Mesenchymal stem cell (in vitro differentiated cells and primary cell): ENCODE data around the gene TRIM4.
A peak's percentile ranks its signal among the peaks of the same experiment; 100 is the strongest.

Experiments
- DNase-seq: peaks from one replicate; pipeline ENCODE4 v3.0.0-alpha.2; 2013
- H2AFZ ChIP-seq: one replicate; pipeline ENCODE4 v1.6.1; 2013; ENCODE audit warnings: low read depth, mild to moderate bottlenecking, control low read depth, inconsistent platforms, low read length, moderate library complexity
- H2AK5ac ChIP-seq: 2 replicates; pipeline ENCODE4 v1.6.1; 2013; ENCODE audit warnings: low read length, moderate library complexity, mild to moderate bottlenecking, inconsistent platforms; ENCODE audit not compliant: severe bottlenecking
- H2BK120ac ChIP-seq: one replicate; pipeline ENCODE4 v1.6.1; 2013; ENCODE audit warnings: low read depth, mild to moderate bottlenecking, inconsistent platforms, low read length, moderate library complexity
- H2BK12ac ChIP-seq, 2 experiments: one replicate each; pipeline ENCODE4 v1.6.1; 2013; ENCODE audit warnings: inconsistent platforms in 2 of 2, low read length in 2 of 2, mild to moderate bottlenecking in 2 of 2, moderate library complexity in 2 of 2, control low read depth in 1 of 2
- H2BK15ac ChIP-seq: one replicate; pipeline ENCODE4 v1.6.1; 2013; ENCODE audit warnings: mild to moderate bottlenecking, low read depth, inconsistent platforms; ENCODE audit not compliant: poor library complexity, severe bottlenecking
- H2BK5ac ChIP-seq: 2 replicates; pipeline ENCODE4 v1.6.1; 2013; ENCODE audit warnings: low read depth, mild to moderate bottlenecking, low read length, control low read depth, inconsistent platforms; ENCODE audit not compliant: poor library complexity, severe bottlenecking
- H3K14ac ChIP-seq, 2 experiments: one replicate each; pipeline ENCODE4 v1.6.1; 2013; ENCODE audit warnings: inconsistent platforms in 2 of 2, low read length in 2 of 2, control low read depth in 1 of 2, mild to moderate bottlenecking in 1 of 2, moderate library complexity in 1 of 2
- H3K18ac ChIP-seq, 2 experiments: one replicate each; pipeline ENCODE4 v1.6.1; 2013; ENCODE audit warnings: inconsistent platforms in 2 of 2, low read length in 2 of 2, control low read depth in 1 of 2, low read depth in 1 of 2, mild to moderate bottlenecking in 1 of 2
- H3K23ac ChIP-seq, 2 experiments: one replicate each; pipeline ENCODE4 v1.6.1; 2013; ENCODE audit warnings: inconsistent platforms in 2 of 2, low read length in 2 of 2, mild to moderate bottlenecking in 2 of 2, moderate library complexity in 2 of 2, control low read depth in 1 of 2
- H3K27ac ChIP-seq: 2 replicates; pipeline ENCODE4 v1.5.1; 2013; ENCODE audit warnings: mild to moderate bottlenecking, moderate library complexity, low read length, control low read depth, inconsistent platforms; ENCODE audit not compliant: poor library complexity, severe bottlenecking
- H3K27me3 ChIP-seq, 2 experiments: 2 replicates each; pipeline versions ENCODE4 v1.6.1 to v1.7.0; 2013; ENCODE audit warnings: low read length in 2 of 2, mild to moderate bottlenecking in 2 of 2, moderate library complexity in 2 of 2, control low read depth in 1 of 2, inconsistent platforms in 1 of 2; ENCODE audit not compliant: control insufficient read depth in 1 of 2, insufficient read depth in 1 of 2
- H3K36me3 ChIP-seq, 2 experiments: 2 replicates each; pipeline versions ENCODE4 v1.6.1 to v1.7.0; 2013; ENCODE audit warnings: low read length in 2 of 2, control low read depth in 1 of 2, inconsistent platforms in 1 of 2, low read depth in 1 of 2, mild to moderate bottlenecking in 1 of 2; ENCODE audit not compliant: insufficient read depth in 2 of 2, control insufficient read depth in 1 of 2
- H3K4ac ChIP-seq, 2 experiments: one replicate each; pipeline ENCODE4 v1.6.1; 2013; ENCODE audit warnings: inconsistent platforms in 2 of 2, low read length in 2 of 2, mild to moderate bottlenecking in 2 of 2, moderate library complexity in 2 of 2, control low read depth in 1 of 2, low read depth in 1 of 2
- H3K4me1 ChIP-seq: 2 replicates; pipeline ENCODE4 v1.6.1; 2013; ENCODE audit warnings: low read depth, low read length, control low read depth; ENCODE audit not compliant: control insufficient read depth, insufficient read depth
- H3K4me2 ChIP-seq: 2 replicates; pipeline ENCODE4 v1.6.1; 2013; ENCODE audit warnings: low read length, mild to moderate bottlenecking, inconsistent platforms; ENCODE audit not compliant: poor library complexity, severe bottlenecking
- H3K4me3 ChIP-seq, 2 experiments: 2 replicates each; pipeline versions ENCODE4 v1.5.1 to v1.7.0; 2013; ENCODE audit warnings: low read length in 2 of 2, mild to moderate bottlenecking in 2 of 2, control low read depth in 1 of 2, low read depth in 1 of 2; ENCODE audit not compliant: insufficient read depth in 1 of 2
- H3K79me1 ChIP-seq: replicated peaks from 2 replicates; pipeline ENCODE4 v1.6.1; 2013; ENCODE audit warnings: mild to moderate bottlenecking, control low read depth, low read length, inconsistent platforms; ENCODE audit not compliant: poor library complexity, severe bottlenecking
- H3K9ac ChIP-seq: 2 replicates; pipeline ENCODE4 v1.7.0; 2013; ENCODE audit warnings: mild to moderate bottlenecking, low read length, moderate library complexity
- H3K9me3 ChIP-seq: 2 replicates; pipeline ENCODE4 v1.7.0; 2013; ENCODE audit warnings: mild to moderate bottlenecking, low read length; ENCODE audit not compliant: control insufficient read depth
- H4K8ac ChIP-seq: one replicate; pipeline ENCODE4 v1.6.1; 2013; ENCODE audit warnings: inconsistent platforms, mild to moderate bottlenecking, low read length, moderate library complexity
- H4K91ac ChIP-seq: one replicate; pipeline ENCODE4 v1.6.1; 2013; ENCODE audit warnings: mild to moderate bottlenecking, low read length, inconsistent platforms
- WGBS: methylation state at CpG from one replicate; pipeline ENCODE4 v1.1.7; 2013; ENCODE audit warnings: mixed read lengths; 5-methylcytosine and 5-hydroxymethylcytosine counted together

TRIM4 gene

GRCh38 chr7:99923200-99923599 lies 3.9 kb upstream of the TRIM4 start:
- H3K4ac ChIP-seq: no peak overlapping the region
- H2BK120ac ChIP-seq: no peak overlapping the region
- H3K14ac ChIP-seq: no peak overlapping the region
- no peaks in the 10 kb centered on the region for H3K9me3 ChIP-seq
- peaks cover 0 to 14% of the 10 kb centered on the region in 2 experiments for H3K36me3 ChIP-seq
- H4K91ac ChIP-seq: no peak overlapping the region
- no peak overlapping the region for H2BK15ac ChIP-seq
- no peak overlapping the region for H2BK5ac ChIP-seq
- peaks cover 12 to 16% of the 10 kb centered on the region in 2 experiments for H3K27me3 ChIP-seq
- H3K4me1 ChIP-seq: peaks cover 2% of the 10 kb centered on the region
- no peak for DNase-seq
- no peak overlapping the region for H3K4me2 ChIP-seq
- no peak overlapping the region for H2BK12ac ChIP-seq
- H3K18ac ChIP-seq: no peak overlapping the region
- H3K79me1 ChIP-seq: no peaks in the 10 kb centered on the region
- H2AFZ ChIP-seq: no peak overlapping the region
- WGBS: 94% methylated on average over 3 of the region's 3 CpGs
- no peak overlapping the region for H3K23ac ChIP-seq
- H3K4me3 ChIP-seq: no peak overlapping the region
- H3K27ac ChIP-seq: no peak overlapping the region
- no peak overlapping the region for H2AK5ac ChIP-seq
- no peak overlapping the region for H3K9ac ChIP-seq
- no peak overlapping the region for H4K8ac ChIP-seq

GRCh38 chr7:99920149-99920548 lies 819 bp upstream of the TRIM4 start:
- Histone ChIP-seq H2BK5ac (no peak overlapping the region), H2BK12ac (no peak overlapping the region), H3K4me2 (no peak overlapping the region), H2BK120ac (no peak overlapping the region), H3K4ac (no peak overlapping the region), H4K91ac (no peak overlapping the region), H3K18ac (no peak overlapping the region), H3K23ac (no peak overlapping the region), H2BK15ac (no peak overlapping the region), H3K27ac (no peak overlapping the region), H3K4me3 (peak overlapping the region in 1 of 2 experiments; percentile 94), H3K4me1 (peaks cover 2% of the 10 kb centered on the region), H3K27me3 (peaks cover 0 to 14% of the 10 kb centered on the region in 2 experiments), H3K79me1 (no peaks in the 10 kb centered on the region), H3K9ac (peak overlapping the region; percentile 96), H3K36me3 (peaks cover 0 to 35% of the 10 kb centered on the region in 2 experiments), H4K8ac (no peak overlapping the region), H3K14ac (no peak overlapping the region), H2AK5ac (no peak overlapping the region), H3K9me3 (no peaks in the 10 kb centered on the region), H2AFZ (no peak overlapping the region)
- WGBS: 84% methylated on average over 2 of the region's 3 CpGs
- DNase-seq: no peak

GRCh38 chr7:99919814-99920112 lies 433 bp upstream of the TRIM4 start:
- Histone ChIP-seq H3K27ac (no peak overlapping the region), H3K4me3 (peak overlapping the region in 1 of 2 experiments; percentile 94), H4K8ac (no peak overlapping the region), H3K4ac (no peak overlapping the region), H3K4me1 (peaks cover 2% of the 10 kb centered on the region), H3K14ac (no peak overlapping the region), H3K79me1 (no peaks in the 10 kb centered on the region), H3K4me2 (no peak overlapping the region), H3K27me3 (peaks cover 0 to 16% of the 10 kb centered on the region in 2 experiments), H2BK15ac (no peak overlapping the region), H4K91ac (no peak overlapping the region), H2AK5ac (no peak overlapping the region), H3K9me3 (no peaks in the 10 kb centered on the region), H3K9ac (peak overlapping the region; percentile 96), H3K18ac (no peak overlapping the region), H2BK120ac (no peak overlapping the region), H3K23ac (no peak overlapping the region), H2BK5ac (no peak overlapping the region), H2BK12ac (no peak overlapping the region), H3K36me3 (peaks cover 0 to 37% of the 10 kb centered on the region in 2 experiments), H2AFZ (no peak overlapping the region)
- DNase-seq: no peak
- 80% methylated on average over 3 of the region's 4 CpGs for WGBS

- Histone ChIP-seq H2AFZ (no peak overlapping the region), H2AK5ac (no peak overlapping the region), H3K79me1 (no peaks in the 10 kb centered on the region), H3K14ac (no peak overlapping the region), H2BK120ac (no peak overlapping the region), H4K8ac (no peak overlapping the region), H3K4me2 (no peak overlapping the region), H3K9me3 (no peaks in the 10 kb centered on the region), H3K4me1 (no peaks in the 10 kb centered on the region), H3K27ac (no peak overlapping the region), H3K4me3 (no peak overlapping the region), H3K27me3 (peaks cover 0 to 23% of the 10 kb centered on the region in 2 experiments), H2BK15ac (no peak overlapping the region), H2BK12ac (no peak overlapping the region), H3K18ac (no peak overlapping the region), H3K9ac (peak overlapping the region; percentile 29), H3K4ac (no peak overlapping the region), H2BK5ac (no peak overlapping the region), H3K36me3 (peaks cover 0 to 71% of the 10 kb centered on the region in 2 experiments), H3K23ac (no peak overlapping the region), H4K91ac (no peak overlapping the region)
- 73% methylated on average over 1 of the region's 2 CpGs for WGBS
- DNase-seq: no peak
Measured at GRCh38 chr7:99910976-99911375, 8.4 kb downstream of the TRIM4 start.
